Vagina (tissue), 2 donors: Measurements from ENCODE around the gene PMIS2.

Experiments
- POLR2A ChIP-seq, 2 donors: fragments of 450-650 bp; IDR thresholded peaks; one replicate each; pipeline ENCODE4 v1.6.1; 2017; ENCODE audit warnings: antibody characterized with exemption in 2 of 2, mild to moderate bottlenecking in 2 of 2, moderate library complexity in 2 of 2
- POLR2AphosphoS5 ChIP-seq, 2 donors: sonication (generic); formaldehyde crosslinking; IDR thresholded peaks; one replicate each; pipeline ENCODE4 v1.9.0; 2017; ENCODE audit warnings: antibody characterized with exemption in 2 of 2, mild to moderate bottlenecking in 2 of 2, low read depth in 1 of 2; ENCODE audit not compliant: insufficient read depth in 1 of 2
- TF ChIP-seq, protein P1 (sequence below), 3 experiments: fragments of 450-650 bp in 2 of 3; fragments of 200-600 bp in 1 of 3; sonication (generic) in 1 of 3; IDR thresholded peaks; one replicate each; pipeline ENCODE4 v1.5.1; 2017 to 2019; ENCODE audit warnings: antibody characterized with exemption in 3 of 3, mild to moderate bottlenecking in 2 of 3, moderate library complexity in 2 of 3

DNA sequence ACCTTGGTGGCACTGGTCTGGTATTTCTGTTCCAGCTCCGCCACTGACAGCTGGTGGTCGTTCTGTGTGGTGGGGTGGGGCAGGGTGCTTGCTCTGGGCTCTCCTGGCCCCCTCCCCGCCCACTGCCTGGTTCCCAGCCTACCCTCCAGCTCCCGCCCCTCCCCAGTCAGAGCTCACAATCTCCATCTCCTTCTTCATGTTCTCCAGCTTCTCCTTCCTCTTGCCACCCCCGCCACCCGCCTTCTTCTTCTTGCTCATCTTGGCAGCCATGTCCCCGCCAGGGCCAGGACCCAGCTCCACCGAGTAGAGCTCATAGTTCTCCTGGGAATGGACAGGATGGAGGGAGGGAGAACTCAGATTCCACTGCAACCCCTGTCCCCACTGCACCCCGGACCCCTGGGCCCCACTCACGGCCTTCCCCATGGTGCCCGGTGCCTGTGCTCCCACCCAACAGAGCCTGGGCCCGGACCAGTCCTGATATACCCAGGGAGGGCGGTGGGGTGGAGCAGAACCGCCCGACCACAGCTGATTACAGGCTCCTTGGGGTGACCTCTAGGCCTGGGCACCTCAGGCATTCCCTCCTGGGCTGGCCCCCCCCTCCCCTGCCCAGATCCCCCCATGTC, 22.7 kb upstream of the PMIS2 start, which contains the start of gene ATP4A:
- TF ChIP-seq, protein P1, sequence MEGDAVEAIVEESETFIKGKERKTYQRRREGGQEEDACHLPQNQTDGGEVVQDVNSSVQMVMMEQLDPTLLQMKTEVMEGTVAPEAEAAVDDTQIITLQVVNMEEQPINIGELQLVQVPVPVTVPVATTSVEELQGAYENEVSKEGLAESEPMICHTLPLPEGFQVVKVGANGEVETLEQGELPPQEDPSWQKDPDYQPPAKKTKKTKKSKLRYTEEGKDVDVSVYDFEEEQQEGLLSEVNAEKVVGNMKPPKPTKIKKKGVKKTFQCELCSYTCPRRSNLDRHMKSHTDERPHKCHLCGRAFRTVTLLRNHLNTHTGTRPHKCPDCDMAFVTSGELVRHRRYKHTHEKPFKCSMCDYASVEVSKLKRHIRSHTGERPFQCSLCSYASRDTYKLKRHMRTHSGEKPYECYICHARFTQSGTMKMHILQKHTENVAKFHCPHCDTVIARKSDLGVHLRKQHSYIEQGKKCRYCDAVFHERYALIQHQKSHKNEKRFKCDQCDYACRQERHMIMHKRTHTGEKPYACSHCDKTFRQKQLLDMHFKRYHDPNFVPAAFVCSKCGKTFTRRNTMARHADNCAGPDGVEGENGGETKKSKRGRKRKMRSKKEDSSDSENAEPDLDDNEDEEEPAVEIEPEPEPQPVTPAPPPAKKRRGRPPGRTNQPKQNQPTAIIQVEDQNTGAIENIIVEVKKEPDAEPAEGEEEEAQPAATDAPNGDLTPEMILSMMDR (IDR thresholded peaks at IDR 0.05) = no peak
- TF ChIP-seq POLR2AphosphoS5 (IDR thresholded peaks at IDR 0.05; ENCODE audit: insufficient read depth in 1 of 2, low read depth in 1 of 2) = no peak
- no peak for TF ChIP-seq POLR2A (IDR thresholded peaks at IDR 0.05)
